ENCODE measurements around the gene ZBTB7C.

GRCh38 chr18:48436907-48437306 is 27.7 kb upstream of the ZBTB7C start:
- TF ChIP-seq POLR2A (conservative IDR thresholded peaks at IDR 0.05), result no peak
- no peak for TF ChIP-seq CTCF (IDR thresholded peaks at IDR 0.05 in 2 of 3, conservative IDR thresholded peaks at IDR 0.05 in 1 of 3; ENCODE audit: insufficient read depth in 2 of 3, low read depth in 1 of 3, low read length in 3 of 3)
- TF ChIP-seq, protein P1, sequence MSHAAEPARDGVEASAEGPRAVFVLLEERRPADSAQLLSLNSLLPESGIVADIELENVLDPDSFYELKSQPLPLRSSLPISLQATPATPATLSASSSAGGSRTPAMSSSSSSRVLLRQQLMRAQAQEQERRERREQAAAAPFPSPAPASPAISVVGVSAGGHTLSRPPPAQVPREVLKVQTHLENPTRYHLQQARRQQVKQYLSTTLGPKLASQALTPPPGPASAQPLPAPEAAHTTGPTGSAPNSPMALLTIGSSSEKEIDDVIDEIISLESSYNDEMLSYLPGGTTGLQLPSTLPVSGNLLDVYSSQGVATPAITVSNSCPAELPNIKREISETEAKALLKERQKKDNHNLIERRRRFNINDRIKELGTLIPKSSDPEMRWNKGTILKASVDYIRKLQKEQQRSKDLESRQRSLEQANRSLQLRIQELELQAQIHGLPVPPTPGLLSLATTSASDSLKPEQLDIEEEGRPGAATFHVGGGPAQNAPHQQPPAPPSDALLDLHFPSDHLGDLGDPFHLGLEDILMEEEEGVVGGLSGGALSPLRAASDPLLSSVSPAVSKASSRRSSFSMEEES (CRISPR knock-in tag; IDR thresholded peaks at IDR 0.05), result no peak

Data from K562 (cell line).